GM12865 (cell line): ENCODE results near the gene NEDD4L.
"Not testable (repeated sequence)": the region's sequence is repeated elsewhere in the genome, so short reads cannot be mapped to it uniquely, and the experiment has no call there.

Source experiments
- DNase-seq: peaks from one replicate; pipeline ENCODE4 v3.0.0; 2010; ENCODE audit warnings: low read depth
- H3K4me3 ChIP-seq: 2 replicates; pipeline ENCODE4 v1.5.1; 2011; ENCODE audit warnings: mild to moderate bottlenecking, low read depth, low read length, control low read depth
- CTCF ChIP-seq: IDR thresholded peaks from 2 replicates; pipeline ENCODE4 v1.5.1; 2011; ENCODE audit warnings: low read length, control low read depth, low read depth, inconsistent platforms; ENCODE audit not compliant: insufficient read depth; ENCODE audit errors: missing control alignments

The NEDD4L gene

GRCh38 chr18:58373481-58373880, 329.5 kb downstream of the NEDD4L start:
- no peak for DNase-seq
- no peak for TF ChIP-seq CTCF
- H3K4me3 ChIP-seq = no peak overlapping the region

- DNase-seq = no peak
- TF ChIP-seq CTCF = no peak
- H3K4me3 ChIP-seq = no peak overlapping the region
Measured at GRCh38 chr18:58375051-58375450, 331.0 kb downstream of the NEDD4L start.

GRCh38 chr18:58378411-58379379, 334.7 kb downstream of the NEDD4L start:
- no peak for TF ChIP-seq CTCF
- no peak for DNase-seq

GRCh38 chr18:58379443-58379842, 335.4 kb downstream of the NEDD4L start:
- H3K4me3 ChIP-seq = no peak overlapping the region
- DNase-seq = no peak
- TF ChIP-seq CTCF = no peak

More at GRCh38 chr18:58378411-58379379, 334.7 kb downstream of the NEDD4L start:
- no peak overlapping the region for H3K4me3 ChIP-seq

GRCh38 chr18:58380113-58380512, 336.1 kb downstream of the NEDD4L start:
- DNase-seq, H3K4me3 ChIP-seq: not testable (repeated sequence)

- TF ChIP-seq CTCF = no peak
- DNase-seq = no peak
- H3K4me3 ChIP-seq = no peak overlapping the region
Measured at GRCh38 chr18:58381676-58382411, 337.8 kb downstream of the NEDD4L start.

GRCh38 chr18:58382446-58382845, 338.4 kb downstream of the NEDD4L start:
- TF ChIP-seq CTCF = no peak
- no peak for DNase-seq
- H3K4me3 ChIP-seq = no peak overlapping the region
